Measurements from ENCODE around the gene MCF2L2. TPM values are rescaled to one million over a fixed set of nuclear protein-coding genes. Genes with fewer than 3 reads are reported as not detected.

The MCF2L2 gene
- total and polyA plus RNA-seq, 3 donors from 2014 or later, result 6.8 to 24.2 (median 14.6) TPM

- TF ChIP-seq CTCF (IDR thresholded peaks at IDR 0.05) (no peak), POLR2A (IDR thresholded peaks at IDR 0.05) (no peak)
Measured at GRCh38 chr3:183215591-183216202, 212.7 kb downstream of the MCF2L2 start.

GRCh38 chr3:183214277-183214612 lies 214.2 kb downstream of the MCF2L2 start:
- no peak for DNase-seq
- Histone ChIP-seq H3K4me1 (no peaks in the 10 kb centered on the region), H3K36me3 (ENCODE audit: low read depth, missing control alignments) (no peaks in the 10 kb centered on the region), H3K27me3 (no peaks in the 10 kb centered on the region), H3K27ac (no peak overlapping the region), H3K4me3 (no peak overlapping the region), H3K9me3 (no peaks in the 10 kb centered on the region)
- intact Hi-C loops (cut with DNase I; ENCODE audit: low total_unique reads), result no loop called here
- WGBS, 2 donors, result 56 to 87% methylated on average over 2 of the region's 2 CpGs
- TF ChIP-seq CTCF (IDR thresholded peaks at IDR 0.05), result no peak

More at GRCh38 chr3:183215591-183216202, 212.7 kb downstream of the MCF2L2 start:
- no peaks in the 10 kb centered on the region for H3K27me3 ChIP-seq
- H3K27ac ChIP-seq, result no peak overlapping the region
- H3K4me3 ChIP-seq, result no peak overlapping the region
- H3K36me3 ChIP-seq (ENCODE audit: low read depth, missing control alignments), result no peaks in the 10 kb centered on the region
- 95 to 98% methylated on average over 4 of the region's 4 CpGs for WGBS, 2 donors
- no peaks in the 10 kb centered on the region for H3K9me3 ChIP-seq
- intact Hi-C loops (cut with DNase I; ENCODE audit: low total_unique reads), result no loop called here
- DNase-seq, result no peak
- no peaks in the 10 kb centered on the region for H3K4me1 ChIP-seq

GRCh38 chr3:183213415-183214276 lies 214.8 kb downstream of the MCF2L2 start:
- DNase-seq, result no peak
- intact Hi-C loops (cut with DNase I; ENCODE audit: low total_unique reads), result no loop called here
- H3K27ac ChIP-seq, result no peak overlapping the region
- H3K4me3 ChIP-seq, result no peak overlapping the region
- no peaks in the 10 kb centered on the region for H3K9me3 ChIP-seq
- WGBS, 2 donors, result 83 to 85% methylated on average over 3 of the region's 3 CpGs
- H3K4me1 ChIP-seq, result no peaks in the 10 kb centered on the region
- no peaks in the 10 kb centered on the region for H3K27me3 ChIP-seq
- no peak for TF ChIP-seq CTCF (IDR thresholded peaks at IDR 0.05)
- no peak for TF ChIP-seq POLR2A (IDR thresholded peaks at IDR 0.05)
- no peaks in the 10 kb centered on the region for H3K36me3 ChIP-seq (ENCODE audit: low read depth, missing control alignments)

GRCh38 chr3:183212565-183212964 lies 215.9 kb downstream of the MCF2L2 start:
- 79 to 90% methylated on average over 7 of the region's 7 CpGs for WGBS, 2 donors
- DNase-seq, result no peak
- no peak overlapping the region for H3K27ac ChIP-seq
- no peaks in the 10 kb centered on the region for H3K9me3 ChIP-seq
- H3K4me3 ChIP-seq, result no peak overlapping the region
- H3K27me3 ChIP-seq, result no peaks in the 10 kb centered on the region
- H3K4me1 ChIP-seq, result no peaks in the 10 kb centered on the region
- no peaks in the 10 kb centered on the region for H3K36me3 ChIP-seq (ENCODE audit: low read depth, missing control alignments)
- no peak for TF ChIP-seq CTCF (IDR thresholded peaks at IDR 0.05)
- no peak for TF ChIP-seq POLR2A (IDR thresholded peaks at IDR 0.05)
- intact Hi-C loops (cut with DNase I; ENCODE audit: low total_unique reads), result no loop called here
